GM18517 (cell line): ENCODE results near the gene CPNE4.
"Not testable (repeated sequence)": the region's sequence is repeated elsewhere in the genome, so short reads cannot be mapped to it uniquely, and the experiment has no call there.

Source experiments
- ATAC-seq: cut with Tn5 transposase; IDR thresholded peaks from one replicate; pipeline ENCODE4 v1.9.1; 2021; ENCODE audit warnings: mild to moderate bottlenecking, moderate library complexity; ENCODE audit not compliant: unreplicated experiment

Gene CPNE4

DNA sequence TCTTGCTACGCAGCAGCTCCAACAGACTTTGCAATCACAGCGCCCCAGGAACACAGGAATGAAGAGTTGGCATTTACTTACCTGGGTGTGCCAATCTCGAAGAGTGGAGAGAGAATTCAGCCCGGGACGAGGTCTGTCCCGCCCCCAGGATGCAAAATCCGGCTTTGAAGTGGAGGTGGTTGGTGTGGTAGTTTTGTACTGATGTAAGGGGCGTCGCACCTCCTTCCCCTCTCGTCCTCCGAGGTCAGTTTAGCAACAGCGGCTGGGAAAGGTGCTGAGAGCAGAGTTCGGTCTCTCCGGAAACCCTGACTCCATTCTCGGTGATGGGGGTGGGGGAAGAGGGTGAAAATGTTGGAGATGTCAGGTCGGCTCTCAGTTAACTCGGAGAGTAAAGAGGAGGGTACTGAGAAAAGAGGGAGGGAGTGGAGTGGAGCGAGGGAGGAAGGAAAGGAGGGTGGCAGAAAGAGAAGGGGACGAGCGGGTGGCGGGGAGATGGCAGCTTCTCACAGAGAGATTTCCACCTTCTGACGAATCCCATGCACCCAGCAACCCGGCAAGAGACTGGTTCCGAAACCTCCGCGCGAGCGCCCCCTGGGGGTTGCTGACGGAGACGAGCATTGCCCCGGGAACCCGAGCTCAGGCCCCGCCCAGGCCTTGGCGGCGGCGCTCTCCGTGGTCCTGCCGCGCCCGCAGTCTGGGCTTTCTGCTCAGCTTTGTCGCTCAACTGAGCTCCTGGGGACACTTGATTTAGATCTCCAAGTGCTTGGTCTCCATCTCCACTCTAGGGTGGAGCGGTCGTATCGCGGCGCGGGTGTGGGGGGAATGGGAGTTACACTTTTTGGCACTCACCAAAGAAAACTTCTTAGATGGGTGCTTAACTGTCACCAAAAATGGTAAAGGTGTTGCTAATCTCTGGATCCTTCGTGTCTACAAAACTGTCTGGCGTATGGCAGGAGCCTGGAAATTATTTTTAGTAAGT lies at the start of gene CPNE4:
Gene CPNE4 (minus strand): TSS at position 529 of the 979 bp plus-strand sequence.
- no peak for ATAC-seq

GRCh38 chr3:132083583-132084279 lies 48.9 kb upstream of the CPNE4 start:
- ATAC-seq = no peak

DNA sequence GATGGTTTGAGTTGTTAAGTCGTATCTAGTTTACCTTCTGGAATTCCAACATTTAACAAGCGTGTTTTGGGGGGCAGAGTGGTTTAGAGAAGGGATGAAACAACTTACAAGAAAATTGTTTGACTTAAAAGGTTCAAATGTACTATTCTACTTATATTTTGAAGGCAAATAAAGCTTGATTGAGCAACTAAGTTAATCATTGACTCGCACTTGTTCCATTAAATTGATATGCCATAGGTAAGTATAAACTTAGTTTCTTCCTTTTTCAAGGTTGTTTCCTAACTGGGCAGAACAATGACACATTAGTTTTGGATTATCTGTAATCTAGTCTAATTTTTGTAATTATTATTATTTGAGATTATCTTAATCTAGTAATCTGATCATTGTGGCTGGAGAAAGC lies 48.3 kb upstream of the CPNE4 start:
- ATAC-seq = no peak

GRCh38 chr3:132079147-132079546 lies 44.3 kb upstream of the CPNE4 start:
- ATAC-seq = no peak

DNA sequence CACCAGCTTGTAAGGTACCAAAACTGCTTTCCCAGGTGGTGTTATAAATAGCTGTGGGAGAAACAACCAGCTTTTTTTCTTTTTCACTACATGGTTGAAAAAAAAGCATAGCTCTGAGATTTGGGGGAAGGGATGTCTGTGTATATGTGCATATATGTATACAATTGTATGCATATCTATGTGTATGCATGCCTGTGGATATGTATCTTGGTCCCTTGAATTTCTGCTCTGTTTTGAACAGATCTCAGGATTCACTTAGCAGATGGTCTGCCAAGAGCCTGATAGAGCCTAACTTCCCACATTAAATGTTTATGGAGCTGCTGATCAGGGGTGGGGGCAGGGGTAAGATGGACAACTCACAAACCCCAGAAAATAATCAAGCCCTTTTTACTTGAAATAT lies 39.0 kb upstream of the CPNE4 start:
- no peak for ATAC-seq

GRCh38 chr3:132071043-132071442 lies 36.2 kb upstream of the CPNE4 start:
- no peak for ATAC-seq

DNA sequence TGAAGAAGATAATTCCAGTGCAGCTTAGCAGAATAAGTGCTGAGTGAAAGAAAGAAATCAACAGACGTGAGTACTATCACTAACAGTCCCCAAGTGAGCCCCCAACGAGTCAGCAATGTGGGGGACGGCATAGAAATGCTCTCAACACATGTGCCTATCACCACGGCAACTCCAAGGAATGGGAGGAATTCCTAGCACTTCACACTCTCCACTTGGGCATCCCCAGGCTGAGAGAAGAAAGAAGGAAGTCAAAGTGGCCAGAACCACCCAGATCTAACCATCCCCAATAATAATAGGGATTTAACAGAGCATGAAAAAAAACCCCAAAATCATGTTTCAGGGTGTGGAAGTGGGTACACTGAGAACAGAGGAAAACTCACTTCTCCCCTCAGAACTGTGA lies 29.3 kb upstream of the CPNE4 start:
- no peak for ATAC-seq

GRCh38 chr3:132062535-132062934 lies 27.7 kb upstream of the CPNE4 start:
- no peak for ATAC-seq

GRCh38 chr3:132055872-132056271 lies 21.1 kb upstream of the CPNE4 start:
- no peak for ATAC-seq

DNA sequence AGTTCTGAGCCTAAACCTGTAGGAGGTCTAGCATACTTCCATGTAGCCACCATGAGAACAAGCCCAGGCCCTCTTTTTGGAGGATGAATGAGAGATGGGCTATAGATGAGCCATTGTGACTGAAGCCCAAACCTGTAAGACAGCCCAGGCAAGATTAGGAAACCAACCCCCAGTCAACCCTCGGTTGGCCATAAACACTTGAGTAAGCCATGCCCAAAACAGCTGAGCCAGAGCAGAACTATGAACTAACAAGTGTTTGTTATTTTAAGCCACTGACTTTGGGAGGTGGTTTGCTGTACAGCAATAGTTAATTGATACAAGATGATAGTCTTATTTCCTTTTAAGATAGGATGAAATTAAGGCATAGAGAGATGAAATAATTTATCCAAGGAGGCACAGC lies 12.4 kb upstream of the CPNE4 start:
- ATAC-seq = no peak

- not testable (repeated sequence) for ATAC-seq
Measured at GRCh38 chr3:132044874-132045273, 10.1 kb upstream of the CPNE4 start.

- ATAC-seq = no peak
Measured at GRCh38 chr3:132042681-132043080, 7.9 kb upstream of the CPNE4 start.

DNA sequence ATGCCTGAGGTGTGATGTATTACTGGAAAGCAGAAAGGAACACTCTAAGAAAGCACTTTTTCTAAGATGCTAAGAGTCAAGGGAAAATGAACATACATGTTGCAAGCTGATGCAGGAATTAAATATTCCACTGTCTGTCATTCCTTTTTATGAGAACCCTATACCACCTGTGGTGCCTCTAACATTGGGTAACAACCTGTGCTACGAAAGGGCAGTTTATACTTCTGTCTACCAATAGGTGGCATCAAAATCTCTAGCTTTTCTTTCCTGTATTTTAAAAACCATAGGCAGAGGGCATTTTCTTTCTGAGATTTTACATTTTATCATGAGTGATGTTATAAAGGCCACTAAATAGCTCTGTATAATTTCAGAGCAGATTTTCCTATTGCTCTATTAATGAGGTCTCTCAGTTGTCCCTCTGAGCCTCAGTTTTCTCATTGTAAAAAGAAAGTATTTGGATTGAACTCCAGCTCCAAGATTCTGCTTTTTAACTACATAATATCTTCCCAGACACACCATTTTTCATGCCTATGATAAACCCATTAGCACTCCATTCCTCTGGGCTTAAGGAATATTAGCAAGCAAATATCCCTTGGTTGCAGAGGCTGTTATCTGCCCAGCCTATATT lies 3.5 kb upstream of the CPNE4 start:
- ATAC-seq = no peak

GRCh38 chr3:132037581-132037980 lies 2.8 kb upstream of the CPNE4 start:
- no peak for ATAC-seq

DNA sequence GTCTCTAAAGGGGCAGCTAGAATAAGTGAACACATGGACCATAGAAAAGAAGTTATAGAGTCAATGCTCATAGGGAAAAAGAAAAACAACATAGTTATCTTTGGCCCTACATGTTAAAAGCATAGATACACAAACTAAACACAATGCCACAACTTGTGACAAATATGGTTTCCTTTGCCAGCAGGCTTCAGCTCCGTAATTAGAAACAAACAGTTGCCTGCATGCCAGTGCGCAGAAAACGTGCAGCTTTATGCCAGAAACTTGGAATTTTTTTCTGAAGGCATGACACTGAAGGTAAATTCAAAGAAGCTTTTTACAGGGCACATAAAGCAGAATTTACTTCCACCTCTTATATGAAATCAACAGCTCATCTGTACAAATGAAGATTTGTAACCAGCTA lies 2.2 kb upstream of the CPNE4 start:
- ATAC-seq = no peak

GRCh38 chr3:132034097-132034485 lies 723 bp downstream of the CPNE4 start:
- no peak for ATAC-seq

DNA sequence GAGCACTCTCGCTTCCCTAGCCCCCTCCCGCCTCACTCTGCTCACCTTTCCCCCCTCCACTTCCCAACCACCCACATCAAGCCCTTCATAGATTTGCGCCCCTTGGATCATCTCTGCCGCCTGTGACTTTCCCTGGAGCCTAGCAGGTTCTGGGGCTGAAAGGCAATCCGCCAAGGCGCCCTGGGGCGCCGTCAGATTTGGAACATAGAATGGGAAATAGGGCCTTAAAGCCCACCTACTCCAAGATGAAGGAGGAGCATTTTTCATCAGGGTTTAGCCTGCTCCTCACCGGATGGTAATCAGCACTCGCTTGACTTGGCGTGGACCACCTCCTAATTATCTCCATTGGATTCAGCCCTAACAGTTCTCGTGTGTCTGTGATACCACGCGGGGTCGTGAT lies 1.3 kb downstream of the CPNE4 start:
- ATAC-seq = no peak

GRCh38 chr3:132032959-132033358 lies 1.9 kb downstream of the CPNE4 start:
- ATAC-seq = no peak

GRCh38 chr3:132029182-132029902 lies 5.5 kb downstream of the CPNE4 start:
- ATAC-seq = peak; percentile 78

DNA sequence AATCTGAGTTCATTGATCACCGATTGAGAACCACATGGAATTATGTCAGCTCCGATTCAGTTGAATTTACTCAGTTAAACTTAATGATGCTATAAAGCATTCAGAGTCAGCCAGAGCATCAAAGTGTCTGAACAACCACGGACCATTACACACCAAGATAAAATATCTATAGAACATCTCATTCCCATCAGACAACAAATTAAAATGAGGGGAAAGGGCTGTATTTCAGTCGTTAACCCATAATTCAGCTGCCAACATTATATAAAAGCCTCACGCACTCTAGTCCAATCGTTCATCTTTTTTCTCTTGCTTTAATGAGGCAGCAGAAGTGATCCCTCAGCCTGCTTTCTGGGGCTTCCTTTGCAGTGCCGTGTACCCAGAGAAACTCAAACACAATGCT lies 11.9 kb downstream of the CPNE4 start:
- ATAC-seq = no peak

DNA sequence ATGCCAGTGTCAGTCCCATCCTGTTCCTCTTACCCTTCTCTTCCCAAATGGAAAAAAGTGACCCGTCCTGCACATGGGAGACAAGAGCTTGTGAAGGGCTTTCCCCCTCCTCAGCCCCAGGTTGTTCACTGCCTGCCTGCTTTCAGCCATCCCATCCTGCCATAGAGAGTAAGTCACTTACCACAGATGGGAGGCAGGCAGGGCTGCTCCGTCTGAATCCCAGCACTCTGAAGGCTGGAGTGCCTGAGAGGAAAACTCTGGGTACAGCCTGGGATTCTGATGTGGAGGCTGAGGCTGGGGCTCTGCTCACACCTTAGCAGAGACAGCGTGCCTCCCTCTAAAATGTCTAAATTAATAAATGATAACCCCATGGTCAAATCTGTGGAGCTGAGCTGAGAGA lies 14.8 kb downstream of the CPNE4 start:
- no peak for ATAC-seq
